IMR-90 (cell line): ENCODE results near the gene NLGN1. TPM values are rescaled to one million over a fixed set of nuclear protein-coding genes. Genes with fewer than 3 reads are reported as not detected.

ENCODE experiments used
- ATAC-seq: fragments of 200-7000 bp; cut with Tn5 transposase; 2 replicates; pipeline ENCODE4 v1.9.1; 2020; ENCODE audit warnings: low read depth, mild to moderate bottlenecking, moderate library complexity
- BruUV-seq: library from RNA; stranded (reverse); fragments of 400-500 nt; replicated peaks from 2 replicates; lab custom pipeline; 2021; lab: Mats Ljungman, UMichigan
- CTCF ChIA-PET: fragments of 300-600 bp; formaldehyde crosslinking; extraction: SDS; loops from one replicate; lab custom pipeline; 2021; ENCODE audit warnings: antibody characterized with exemption; lab: Yijun Ruan, JAX
- POLR2A ChIA-PET: fragments of 300-600 bp; sonication (Branson Sonifier 250); formaldehyde crosslinking; loops from one replicate; lab custom pipeline; 2022; ENCODE audit warnings: antibody characterized with exemption; ENCODE audit not compliant: unreplicated experiment; lab: Charles Lee
- DNase-seq: peaks from one replicate; pipeline ENCODE4 v3.0.0; 2013
- H2AFZ ChIP-seq: replicated peaks from 2 replicates; pipeline ENCODE3; 2013; ENCODE audit warnings: low read length, mild to moderate bottlenecking; ENCODE audit not compliant: poor library complexity
- H2AK5ac ChIP-seq: 2 replicates; pipeline ENCODE4 v1.6.1; 2013; ENCODE audit warnings: low read depth, low read length, inconsistent platforms
- H2AK9ac ChIP-seq: replicated peaks from 2 replicates; pipeline ENCODE3; 2013; ENCODE audit warnings: mild to moderate bottlenecking, low read depth, low read length, moderate library complexity; ENCODE audit not compliant: poor library complexity
- H2BK120ac ChIP-seq: 2 replicates; pipeline ENCODE4 v1.6.1; 2013; ENCODE audit warnings: low read depth, low read length, inconsistent platforms
- H2BK15ac ChIP-seq: 3 replicates; pipeline ENCODE4 v1.6.1; 2013; ENCODE audit warnings: low read depth, low read length, inconsistent platforms
- H2BK20ac ChIP-seq: 2 replicates; pipeline ENCODE4 v1.6.1; 2013; ENCODE audit warnings: low read depth, mild to moderate bottlenecking, inconsistent platforms, low read length, moderate library complexity
- H2BK5ac ChIP-seq: 2 replicates; pipeline ENCODE4 v1.6.1; 2013; ENCODE audit warnings: mild to moderate bottlenecking, low read depth, low read length, inconsistent platforms; ENCODE audit not compliant: poor library complexity, severe bottlenecking
- H3K14ac ChIP-seq: replicated peaks from 2 replicates; pipeline ENCODE4 v1.6.1; 2013; ENCODE audit warnings: low read depth, low read length, inconsistent platforms
- H3K18ac ChIP-seq: 2 replicates; pipeline ENCODE4 v1.6.1; 2013; ENCODE audit warnings: low read depth, low read length, control low read depth
- H3K23ac ChIP-seq: 2 replicates; pipeline ENCODE4 v1.6.1; 2013; ENCODE audit warnings: low read depth, low read length, inconsistent platforms
- H3K27ac ChIP-seq: 2 replicates; pipeline ENCODE4 v1.5.1; 2013; ENCODE audit warnings: mild to moderate bottlenecking, control low read depth, low read length; ENCODE audit not compliant: insufficient read depth
- H3K27me3 ChIP-seq: 2 replicates; pipeline ENCODE4 v1.6.1; 2013; ENCODE audit warnings: low read length; ENCODE audit not compliant: control insufficient read depth, insufficient read depth
- H3K36me3 ChIP-seq: 2 replicates; pipeline ENCODE4 v1.6.1; 2013; ENCODE audit warnings: low read length, mixed read lengths; ENCODE audit not compliant: control insufficient read depth, insufficient read depth
- H3K4ac ChIP-seq: 2 replicates; pipeline ENCODE4 v1.6.1; 2013; ENCODE audit warnings: low read depth, low read length, inconsistent platforms
- H3K4me1 ChIP-seq: 2 replicates; pipeline ENCODE4 v1.6.1; 2013; ENCODE audit warnings: low read length, mixed read lengths; ENCODE audit not compliant: control insufficient read depth, insufficient read depth
- H3K4me2 ChIP-seq: 2 replicates; pipeline ENCODE4 v1.6.1; 2013; ENCODE audit warnings: low read depth, mild to moderate bottlenecking, control low read depth, low read length, moderate library complexity
- H3K4me3 ChIP-seq: 2 replicates; pipeline ENCODE4 v1.5.1; 2013; ENCODE audit warnings: low read depth, mild to moderate bottlenecking, control low read depth, low read length, moderate library complexity; ENCODE audit not compliant: insufficient read depth
- H3K56ac ChIP-seq: 2 replicates; pipeline ENCODE4 v1.6.1; 2013; ENCODE audit warnings: low read length, inconsistent platforms; ENCODE audit not compliant: insufficient read depth; ENCODE audit errors: extremely low read depth
- H3K79me1 ChIP-seq, 2 experiments: 2 replicates each; pipeline ENCODE4 v1.6.1; 2013; ENCODE audit warnings: low read length in 2 of 2, inconsistent platforms in 1 of 2, low read depth in 1 of 2
- H3K9ac ChIP-seq: 2 replicates; pipeline ENCODE4 v1.6.1; 2013; ENCODE audit warnings: low read depth, low read length, control low read depth
- H3K9me1 ChIP-seq: 2 replicates; pipeline ENCODE4 v1.6.1; 2013; ENCODE audit warnings: low read length, inconsistent platforms; ENCODE audit not compliant: insufficient read depth
- H3K9me3 ChIP-seq: 2 replicates; pipeline ENCODE4 v1.6.1; 2013; ENCODE audit warnings: low read length; ENCODE audit not compliant: control insufficient read depth, insufficient read depth
- H4K20me1 ChIP-seq: 2 replicates; pipeline ENCODE4 v1.6.1; 2013; ENCODE audit warnings: low read length, inconsistent platforms; ENCODE audit not compliant: insufficient read depth
- H4K5ac ChIP-seq: 2 replicates; pipeline ENCODE4 v1.6.1; 2013; ENCODE audit warnings: mild to moderate bottlenecking, low read depth, low read length, control low read depth
- H4K8ac ChIP-seq, 2 experiments: 2 replicates each; pipeline ENCODE4 v1.6.1; 2013; ENCODE audit warnings: low read depth in 2 of 2, low read length in 2 of 2, control low read depth in 1 of 2, inconsistent platforms in 1 of 2
- H4K91ac ChIP-seq: 2 replicates; pipeline ENCODE4 v1.6.1; 2013; ENCODE audit warnings: low read depth, low read length, inconsistent platforms; ENCODE audit not compliant: insufficient read depth
- CEBPB ChIP-seq: IDR thresholded peaks from 2 replicates; pipeline ENCODE4 v1.6.1; 2012; ENCODE audit warnings: low read depth, low read length, improper control_type of control experiment
- ELK1 ChIP-seq: fragments of 150-350 bp; IDR thresholded peaks from 2 replicates; pipeline ENCODE4 v1.6.1; 2016; ENCODE audit warnings: low read depth, mild to moderate bottlenecking, low read length, moderate library complexity, borderline replicate concordance
- FOS ChIP-seq: fragments of 150-350 bp; IDR thresholded peaks from 2 replicates; pipeline ENCODE4 v1.6.1; 2016; ENCODE audit warnings: low read depth, low read length
- MAFK ChIP-seq: IDR thresholded peaks from 2 replicates; pipeline ENCODE4 v1.6.1; 2012; ENCODE audit warnings: low read depth, low read length, improper control_type of control experiment
- MAZ ChIP-seq: IDR thresholded peaks from 2 replicates; pipeline ENCODE4 v1.6.1; 2012; ENCODE audit warnings: low read depth, mild to moderate bottlenecking, low read length, improper control_type of control experiment, moderate library complexity, borderline replicate concordance
- MXI1 ChIP-seq: IDR thresholded peaks from 2 replicates; pipeline ENCODE4 v1.6.1; 2012; ENCODE audit warnings: low read depth, mild to moderate bottlenecking, low read length, moderate library complexity, borderline replicate concordance
- POLR2A ChIP-seq: IDR thresholded peaks from 2 replicates; pipeline ENCODE4 v1.6.1; 2012; ENCODE audit warnings: mild to moderate bottlenecking, low read depth, low read length
- RAD21 ChIP-seq: IDR thresholded peaks from 2 replicates; pipeline ENCODE4 v1.6.1; 2012; ENCODE audit warnings: low read length, improper control_type of control experiment
- RCOR1 ChIP-seq: IDR thresholded peaks from 2 replicates; pipeline ENCODE4 v1.6.1; 2012; ENCODE audit warnings: mild to moderate bottlenecking, low read length, improper control_type of control experiment; ENCODE audit not compliant: insufficient replicate concordance
- RFX5 ChIP-seq: IDR thresholded peaks from 2 replicates; pipeline ENCODE4 v1.8.0; 2012; ENCODE audit warnings: low read depth, mild to moderate bottlenecking, low read length, moderate library complexity
- SMC3 ChIP-seq: fragments of 150-350 bp; IDR thresholded peaks from 2 replicates; pipeline ENCODE4 v1.6.1; 2016; ENCODE audit warnings: low read depth, mild to moderate bottlenecking, antibody characterized with exemption, low read length, moderate library complexity
- USF2 ChIP-seq: fragments of 150-350 bp; IDR thresholded peaks from 2 replicates; pipeline ENCODE4 v1.6.1; 2017; ENCODE audit warnings: mild to moderate bottlenecking, antibody characterized with exemption, low read length, low read depth
- WGBS, 2 experiments: methylation state at CpG; one replicate each; pipeline versions ENCODE4 v1.1.5 to v1.1.7; 2013; ENCODE audit warnings: missing lambda C conversion rate in 2 of 2; ENCODE audit not compliant: insufficient read length in 1 of 2; ENCODE audit errors: extremely low coverage in 2 of 2; 5-methylcytosine and 5-hydroxymethylcytosine counted together
- dilution Hi-C: fragments of 300-500 bp; cut with HindIII; formaldehyde crosslinking; loops from one replicate; pipeline ENCODE4 v1.14.3; 2018; ENCODE audit warnings: low sequenced_read_pairs; ENCODE audit not compliant: unreplicated experiment
- in situ Hi-C: fragments of 300-500 bp; cut with MboI; formaldehyde crosslinking; loops from 3 replicates; pipeline ENCODE4 v1.14.3; 2019; ENCODE audit warnings: low sequenced_read_pairs, inconsistent platforms, mixed read lengths
- intact Hi-C: fragments of 100-400 bp; cut with micrococcal nuclease; formaldehyde crosslinking; loops from 2 replicates; pipeline ENCODE4 v1.10.0; 2022
- polyA plus RNA-seq, 3 experiments: library from polyadenylated mRNA; depleted of rRNA; stranded (reverse); fragments of >200 nt; gene quantifications; 2 replicates each; pipeline ENCODE4 v1.2.3, GENCODE V29; 2012; ENCODE audit warnings: low replicate concordance in 1 of 3
- total RNA-seq: library from RNA; depleted of rRNA; stranded (reverse); fragments of >200 nt; gene quantifications from 2 replicates; pipeline ENCODE4 v1.2.3, GENCODE V29; 2012

NLGN1 gene
- total and polyA plus RNA-seq, 2 of the 4 experiments (the other 2 are of a cell fraction), result 1.8 to 12.5 TPM

GRCh38 chr3:174060431-174060830, 662.9 kb downstream of the NLGN1 start:
- Histone ChIP-seq H3K23ac (no peak overlapping the region), H3K27me3 (no peaks in the 10 kb centered on the region), H2AFZ (no peak overlapping the region), H3K56ac (no peak overlapping the region), H3K4me1 (no peaks in the 10 kb centered on the region), H4K8ac (no peak overlapping the region), H3K9me1 (no peaks in the 10 kb centered on the region), H4K5ac (no peak overlapping the region), H3K27ac (no peak overlapping the region), H3K4me3 (no peak overlapping the region), H2BK120ac (no peak overlapping the region), H3K14ac (no peak overlapping the region), H4K91ac (no peak overlapping the region), H2BK15ac (no peak overlapping the region), H2AK5ac (no peak overlapping the region), H4K20me1 (no peaks in the 10 kb centered on the region), H2BK20ac (no peak overlapping the region), H2BK5ac (no peak overlapping the region), H3K9me3 (no peaks in the 10 kb centered on the region), H2AK9ac (no peak overlapping the region), H3K4me2 (no peak overlapping the region), H3K18ac (no peak overlapping the region), H3K36me3 (no peaks in the 10 kb centered on the region), H3K9ac (no peak overlapping the region), H3K4ac (no peak overlapping the region), H3K79me1 (no peaks in the 10 kb centered on the region)
- TF ChIP-seq ELK1, result no peak
- no peak for TF ChIP-seq MAFK
- no peak for TF ChIP-seq MAZ
- TF ChIP-seq SMC3, result no peak
- TF ChIP-seq RCOR1, result no peak
- TF ChIP-seq MXI1, result no peak
- no peak for TF ChIP-seq POLR2A
- no peak for TF ChIP-seq USF2
- no peak for TF ChIP-seq CEBPB
- TF ChIP-seq RAD21, result no peak
- TF ChIP-seq FOS, result no peak
- TF ChIP-seq RFX5, result no peak
- ChIA-PET CTCF (interaction anchor here (0.6 kb wide), 1 partner anchor 22 kb away, joined by 4 read pairs; no protein-coding TSS in a partner anchor), POLR2A (no interaction called here)
- in situ Hi-C loops (no loop called here), intact Hi-C loops (no loop called here), dilution Hi-C loops (no loop called here)
- BruUV-seq, result no TSS peak
- no CpG with 5 or more reads among the region's 2 CpGs for WGBS, 2 experiments
- DNase-seq (no peak), ATAC-seq (no peak)
